MV-4-11 (cell line): Measurements from ENCODE around the gene FAM83C.
"Not testable (repeated sequence)": the region's sequence is repeated elsewhere in the genome, so short reads cannot be mapped to it uniquely, and the experiment has no call there.

Experiments used
- DNase-seq: peaks from one replicate; lab custom pipeline; 2025; lab: John Stamatoyannopoulos, UW

The FAM83C gene

GRCh38 chr20:35263532-35264341 is 28.5 kb downstream of the FAM83C start:
- DNase-seq, result no peak

- DNase-seq, result not testable (repeated sequence)
These were observed 29.3 kb downstream of the FAM83C start for GRCh38 chr20:35262731-35263531.

GRCh38 chr20:35262321-35262720 is 29.9 kb downstream of the FAM83C start:
- DNase-seq, result not testable (repeated sequence)

- no peak for DNase-seq
These were observed 31.8 kb downstream of the FAM83C start for GRCh38 chr20:35260426-35260825.

- DNase-seq, result no peak
These were observed 34.9 kb downstream of the FAM83C start for GRCh38 chr20:35257175-35257909.

- DNase-seq, result no peak
These were observed 37.7 kb downstream of the FAM83C start for GRCh38 chr20:35254448-35254999.

GRCh38 chr20:35253010-35253409 is 39.2 kb downstream of the FAM83C start:
- no peak for DNase-seq

GRCh38 chr20:35252598-35252997 is 39.6 kb downstream of the FAM83C start:
- not testable (repeated sequence) for DNase-seq

GRCh38 chr20:35252037-35252461 is 40.2 kb downstream of the FAM83C start:
- DNase-seq, result no peak

GRCh38 chr20:35251613-35251940 is 40.6 kb downstream of the FAM83C start:
- no peak for DNase-seq

- no peak for DNase-seq
These were observed 43.4 kb downstream of the FAM83C start for GRCh38 chr20:35248641-35249475.

GRCh38 chr20:35246723-35247122 is 45.5 kb downstream of the FAM83C start:
- no peak for DNase-seq

- no peak for DNase-seq
These were observed 48.2 kb downstream of the FAM83C start for GRCh38 chr20:35243986-35244385.

- DNase-seq, result no peak
These were observed 48.9 kb downstream of the FAM83C start for GRCh38 chr20:35243317-35243716.

- no peak for DNase-seq
These were observed 51.4 kb downstream of the FAM83C start for GRCh38 chr20:35240811-35241293.

GRCh38 chr20:35240083-35240810 is 52.0 kb downstream of the FAM83C start:
- DNase-seq, result no peak

GRCh38 chr20:35238735-35239134 is 53.5 kb downstream of the FAM83C start:
- peak; percentile 29 for DNase-seq

- DNase-seq, result peak; percentile 95
These were observed 54.1 kb downstream of the FAM83C start for GRCh38 chr20:35238170-35238569.

- no peak for DNase-seq
These were observed 54.7 kb downstream of the FAM83C start for GRCh38 chr20:35237486-35237885.

- no peak for DNase-seq
These were observed 56.3 kb downstream of the FAM83C start for GRCh38 chr20:35235881-35236280.
